Type B pancreatic cell (in vitro differentiated cells): ENCODE results near the gene SIRPG. TPM values are rescaled to one million over a fixed set of nuclear protein-coding genes. Genes with fewer than 3 reads are reported as not detected.
"Not testable (repeated sequence)": the region's sequence is repeated elsewhere in the genome, so short reads cannot be mapped to it uniquely, and the experiment has no call there.

Experiments
- DNase-seq: peaks from one replicate; pipeline ENCODE4 v3.0.0; 2021; ENCODE audit warnings: mixed read lengths; ENCODE audit not compliant: unreplicated experiment; ENCODE audit errors: extremely low spot score
- H3K27ac Mint-ChIP-seq: 2 replicates; pipeline ENCODE4 v1.8.0; 2021; ENCODE audit warnings: mild to moderate bottlenecking, mixed read lengths
- H3K27me3 Mint-ChIP-seq: 2 replicates; pipeline ENCODE4 v1.8.0; 2021; ENCODE audit warnings: mixed read lengths
- H3K36me3 Mint-ChIP-seq: 2 replicates; pipeline ENCODE4 v1.8.0; 2021; ENCODE audit warnings: mixed read lengths
- H3K4me1 Mint-ChIP-seq: one replicate; pipeline ENCODE4 v1.8.0; 2021; ENCODE audit warnings: mixed read lengths; ENCODE audit not compliant: unreplicated experiment
- H3K4me3 Mint-ChIP-seq: 2 replicates; pipeline ENCODE4 v1.8.0; 2021; ENCODE audit warnings: mild to moderate bottlenecking, mixed read lengths
- H3K9me3 Mint-ChIP-seq: 2 replicates; pipeline ENCODE4 v1.8.0; 2021; ENCODE audit warnings: mixed read lengths
- CTCF ChIP-seq: fragments of 200-600 bp; sonication (generic); conservative IDR thresholded peaks from 2 replicates; pipeline ENCODE4 v1.5.0; 2021; ENCODE audit warnings: antibody characterized with exemption, mild to moderate bottlenecking
- total RNA-seq: library from RNA; stranded (reverse); gene quantifications from 2 replicates; pipeline ENCODE4 v1.2.1, GENCODE V29; 2021; ENCODE audit warnings: low replicate concordance

SIRPG gene
- total RNA-seq, 1 donor from 2014 or later, result not detected

- no peaks in the 10 kb centered on the region for H3K36me3 Mint-ChIP-seq
- H3K27me3 Mint-ChIP-seq, result peaks cover 12% of the 10 kb centered on the region
- no peak for DNase-seq
- TF ChIP-seq CTCF, result no peak
- H3K9me3 Mint-ChIP-seq, result no peaks in the 10 kb centered on the region
- no peak overlapping the region for H3K4me3 Mint-ChIP-seq
- no peak overlapping the region for H3K27ac Mint-ChIP-seq
- no peaks in the 10 kb centered on the region for H3K4me1 Mint-ChIP-seq
These were observed 10.6 kb downstream of the SIRPG start for GRCh38 chr20:1646975-1647431.

DNA sequence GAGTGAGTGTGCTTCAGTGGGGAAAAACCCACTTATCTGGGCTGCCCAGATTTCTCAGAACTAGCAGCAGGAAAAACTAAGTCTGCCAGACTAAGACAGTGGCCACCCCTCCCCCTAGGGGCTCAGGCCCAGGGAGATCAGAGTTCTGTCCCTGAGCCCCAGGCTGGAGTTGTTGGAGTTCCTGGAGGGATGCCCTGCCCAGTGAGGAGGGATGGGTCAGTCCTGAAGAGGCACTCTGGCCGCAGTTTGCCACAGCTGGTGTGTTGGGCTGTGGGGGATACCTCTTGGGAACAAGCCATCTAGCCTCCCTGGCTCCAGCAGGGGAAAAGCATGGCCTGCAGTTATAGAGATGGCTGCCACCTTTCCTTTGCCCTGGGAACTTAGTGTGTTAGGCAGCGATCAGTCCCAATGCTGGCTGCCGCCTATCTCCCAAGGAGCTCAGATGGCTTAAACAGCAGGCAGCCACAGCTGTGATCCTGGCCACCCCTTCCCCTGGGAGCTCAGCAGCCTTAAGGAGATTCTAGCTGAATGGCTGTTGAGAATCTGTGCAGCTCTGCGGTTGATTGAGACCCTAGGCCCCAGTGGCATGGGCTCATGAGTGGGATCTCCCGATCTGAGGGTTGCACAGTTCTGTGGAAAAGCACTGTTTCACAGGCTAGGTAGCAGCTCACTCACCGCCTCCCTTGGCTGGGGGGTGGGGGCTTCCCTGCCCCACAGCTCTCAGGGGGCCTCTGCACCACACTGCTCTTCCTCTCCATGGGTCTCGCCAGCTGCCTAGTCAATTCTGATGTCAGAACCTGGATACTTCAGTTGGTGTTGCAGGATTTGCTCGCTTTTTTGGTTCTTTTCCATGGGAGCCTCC, 13.2 kb downstream of the SIRPG start:
- H3K27ac Mint-ChIP-seq, result no peak overlapping the region
- TF ChIP-seq CTCF, result no peak
- no peaks in the 10 kb centered on the region for H3K9me3 Mint-ChIP-seq
- H3K36me3 Mint-ChIP-seq, result no peaks in the 10 kb centered on the region
- no peak for DNase-seq
- no peaks in the 10 kb centered on the region for H3K4me1 Mint-ChIP-seq
- H3K4me3 Mint-ChIP-seq, result no peak overlapping the region
- no peaks in the 10 kb centered on the region for H3K27me3 Mint-ChIP-seq

GRCh38 chr20:1638643-1639042, 18.9 kb downstream of the SIRPG start:
- H3K9me3 Mint-ChIP-seq, H3K4me3 Mint-ChIP-seq, H3K36me3 Mint-ChIP-seq, DNase-seq, H3K4me1 Mint-ChIP-seq, H3K27me3 Mint-ChIP-seq, H3K27ac Mint-ChIP-seq: not testable (repeated sequence)

GRCh38 chr20:1637755-1638154, 19.8 kb downstream of the SIRPG start:
- DNase-seq, result no peak
- Mint-ChIP-seq H3K9me3 (no peaks in the 10 kb centered on the region), H3K27ac (no peak overlapping the region), H3K27me3 (no peaks in the 10 kb centered on the region), H3K4me3 (no peak overlapping the region), H3K4me1 (no peaks in the 10 kb centered on the region), H3K36me3 (no peaks in the 10 kb centered on the region)
- TF ChIP-seq CTCF, result no peak

- H3K27ac Mint-ChIP-seq, result no peak overlapping the region
- H3K27me3 Mint-ChIP-seq, result no peaks in the 10 kb centered on the region
- no peak for DNase-seq
- H3K4me3 Mint-ChIP-seq, result no peak overlapping the region
- no peaks in the 10 kb centered on the region for H3K9me3 Mint-ChIP-seq
- no peaks in the 10 kb centered on the region for H3K4me1 Mint-ChIP-seq
- no peaks in the 10 kb centered on the region for H3K36me3 Mint-ChIP-seq
- TF ChIP-seq CTCF, result no peak
These were observed 20.4 kb downstream of the SIRPG start for GRCh38 chr20:1637226-1637625.

DNA sequence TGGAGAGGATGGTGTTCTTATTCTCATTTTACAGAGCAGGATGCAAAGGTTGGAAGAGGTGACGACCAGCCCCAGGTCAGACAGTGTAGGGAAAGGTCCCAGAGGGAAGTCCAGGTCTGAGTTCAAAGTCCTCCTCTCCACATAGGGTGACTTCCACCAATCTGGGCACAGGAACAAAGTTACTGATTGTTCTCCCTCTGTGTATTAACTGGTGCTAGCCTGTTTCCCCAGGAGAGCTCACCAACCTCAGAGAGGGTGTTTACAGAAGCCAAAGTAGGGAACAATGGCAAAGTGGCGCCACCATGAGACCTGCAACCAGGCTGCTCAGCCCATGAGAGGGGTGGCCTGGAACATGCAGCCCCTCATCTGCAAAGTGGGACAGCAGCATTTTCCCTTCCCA, 21.0 kb downstream of the SIRPG start:
- H3K4me1 Mint-ChIP-seq, result no peaks in the 10 kb centered on the region
- H3K27me3 Mint-ChIP-seq, result no peaks in the 10 kb centered on the region
- H3K36me3 Mint-ChIP-seq, result no peaks in the 10 kb centered on the region
- TF ChIP-seq CTCF, result no peak
- H3K9me3 Mint-ChIP-seq, result no peaks in the 10 kb centered on the region
- no peak overlapping the region for H3K4me3 Mint-ChIP-seq
- no peak overlapping the region for H3K27ac Mint-ChIP-seq
- DNase-seq, result no peak
